ENCODE results near the gene MPND. TPM values are rescaled to one million over a fixed set of nuclear protein-coding genes. Genes with fewer than 3 reads are reported as not detected.
A peak's percentile ranks its signal among the peaks of the same experiment; 100 is the strongest.

The MPND gene
- total and polyA plus RNA-seq, 2 of the 13 experiments (the other 11 are each of a cell fraction or from before 2014, with no cell fraction given): 10.8 to 15.8 TPM

GRCh38 chr19:4303819-4304537 lies 39.4 kb upstream of the MPND start:
- Histone ChIP-seq H3K36me3 (replicated peaks in 1 of 2; ENCODE audit: control insufficient read depth in 1 of 2, insufficient read depth in 2 of 2, low read length in 2 of 2) (no peaks in the 10 kb centered on the region), H3K9ac (ENCODE audit: insufficient read depth, low read depth, low read length) (no peak overlapping the region), H3K9me3 (ENCODE audit: low read length) (no peaks in the 10 kb centered on the region), H3K4me1 (ENCODE audit: insufficient read depth, low read length) (peaks cover 37% of the 10 kb centered on the region), H2AFZ (ENCODE audit: low read length) (no peak overlapping the region), H3K4me3 (replicated peaks in 1 of 3; ENCODE audit: insufficient read depth in 1 of 3, low read depth in 2 of 3, low read length in 3 of 3) (no peak overlapping the region), H3K27me3 (ENCODE audit: control insufficient read depth in 1 of 2, insufficient read depth in 2 of 2, low read length in 2 of 2) (peaks cover 2 to 11% of the 10 kb centered on the region in 2 experiments; a peak in 4 of 5 replicates), H3K4me2 (ENCODE audit: low read depth, low read length) (peak overlapping the region; percentile 13; the same call in 1 of the 2 replicates), H4K20me1 (ENCODE audit: insufficient read depth, low read length) (no peaks in the 10 kb centered on the region), H3K27ac (ENCODE audit: extremely low read length, insufficient read depth, low read length) (no peak overlapping the region), H3K79me2 (ENCODE audit: insufficient read depth, low read length) (no peaks in the 10 kb centered on the region)
- ATAC-seq (no peak), FAIRE-seq (no peak), DNase-seq (ENCODE audit: low spot score) (no peak)
- POLR2A ChIA-PET: no interaction called here
- in situ Hi-C loops (cut with HindIII; ENCODE audit: extremely low pct_ligation_motif_present, low pct_unique_long_range_greater_than_20kb) (no loop called here), intact Hi-C loops (cut with micrococcal nuclease; ENCODE audit: unreplicated experiment) (no loop called here)
- 25% methylated on average over 16 of the region's 18 CpGs for WGBS (ENCODE audit: low lambda C conversion rate)
- CTCF ChIA-PET (ENCODE audit: low intra/inter-chr PET ratio, low total read pairs): no interaction called here
- TF ChIP-seq NFYB (CRISPR knock-in tag; IDR thresholded peaks at IDR 0.05) (no peak), FUBP1 (CRISPR knock-in tag; IDR thresholded peaks at IDR 0.05; ENCODE audit: borderline replicate concordance) (no peak), HHEX (CRISPR knock-in tag; IDR thresholded peaks at IDR 0.05) (no peak), SP5 (CRISPR knock-in tag; IDR thresholded peaks at IDR 0.05; ENCODE audit: borderline replicate concordance, low read depth) (no peak), SYNCRIP (IDR thresholded peaks at IDR 0.05; ENCODE audit: insufficient read depth, low read depth, low read length) (no peak), SSRP1 (CRISPR knock-in tag; IDR thresholded peaks at IDR 0.05) (no peak), ZNF83 (CRISPR knock-in tag; IDR thresholded peaks at IDR 0.05; ENCODE audit: borderline replicate concordance) (no peak), NR2F2 (IDR thresholded peaks at IDR 0.05; ENCODE audit: borderline replicate concordance, low read depth) (no peak), ZBTB33 (CRISPR knock-in tag; IDR thresholded peaks at IDR 0.05) (no peak), ARID4A (CRISPR knock-in tag; IDR thresholded peaks at IDR 0.05; ENCODE audit: borderline replicate concordance) (no peak), MYPOP (CRISPR knock-in tag; IDR thresholded peaks at IDR 0.05) (no peak)
- BruUV-seq (replicated peaks): no TSS peak

Data from HepG2 (cell line).